Stimulated activated naive CD8-positive, alpha-beta T cell treated with anti-CD3 and anti-CD28 coated beads, Interleukin-15, Interleukin-2, amounts not matched to agents 100 ng/mL and 50 ng/mL, for 24 hours (primary cell): ENCODE data around the gene ANGEL2.

Experiments
- H3K27ac Mint-ChIP-seq: one replicate; pipeline ENCODE4 v1.8.0; 2021; ENCODE audit warnings: mild to moderate bottlenecking, mixed read lengths
- H3K27me3 Mint-ChIP-seq: one replicate; pipeline ENCODE4 v1.8.0; 2021; ENCODE audit warnings: mixed read lengths
- H3K36me3 Mint-ChIP-seq: one replicate; pipeline ENCODE4 v1.8.0; 2021; ENCODE audit warnings: low read depth, mixed read lengths
- H3K4me1 Mint-ChIP-seq: one replicate; pipeline ENCODE4 v1.8.0; 2021; ENCODE audit warnings: low read depth, mixed read lengths
- H3K4me3 Mint-ChIP-seq: one replicate; pipeline ENCODE4 v1.8.0; 2021; ENCODE audit warnings: mild to moderate bottlenecking, mixed read lengths
- H3K9me3 Mint-ChIP-seq: one replicate; pipeline ENCODE4 v1.8.0; 2021; ENCODE audit warnings: mixed read lengths

ANGEL2 gene

GRCh38 chr1:212955961-212956620 lies 59.6 kb downstream of the ANGEL2 start:
- Mint-ChIP-seq H3K9me3 (no peaks in the 10 kb centered on the region), H3K27ac (no peak overlapping the region), H3K4me3 (no peak overlapping the region), H3K36me3 (no peaks in the 10 kb centered on the region), H3K4me1 (no peaks in the 10 kb centered on the region), H3K27me3 (peaks cover 50% of the 10 kb centered on the region)

- H3K4me1 Mint-ChIP-seq = peaks cover 4% of the 10 kb centered on the region
- no peaks in the 10 kb centered on the region for H3K9me3 Mint-ChIP-seq
- no peak overlapping the region for H3K4me3 Mint-ChIP-seq
- H3K27me3 Mint-ChIP-seq = peaks cover 60% of the 10 kb centered on the region
- H3K36me3 Mint-ChIP-seq = no peaks in the 10 kb centered on the region
- no peak overlapping the region for H3K27ac Mint-ChIP-seq
Measured at GRCh38 chr1:212955098-212955497, 60.6 kb downstream of the ANGEL2 start.

GRCh38 chr1:212954514-212954913 lies 61.2 kb downstream of the ANGEL2 start:
- Mint-ChIP-seq H3K36me3 (no peaks in the 10 kb centered on the region), H3K27me3 (peaks cover 66% of the 10 kb centered on the region), H3K27ac (no peak overlapping the region), H3K4me3 (no peak overlapping the region), H3K4me1 (peaks cover 8% of the 10 kb centered on the region), H3K9me3 (no peaks in the 10 kb centered on the region)

GRCh38 chr1:212953321-212953720 lies 62.3 kb downstream of the ANGEL2 start:
- Mint-ChIP-seq H3K36me3 (no peaks in the 10 kb centered on the region), H3K4me3 (no peak overlapping the region), H3K9me3 (peaks cover 3% of the 10 kb centered on the region), H3K27ac (no peak overlapping the region), H3K27me3 (peaks cover 73% of the 10 kb centered on the region), H3K4me1 (peaks cover 8% of the 10 kb centered on the region)

- H3K27me3 Mint-ChIP-seq = peaks cover 75% of the 10 kb centered on the region
- no peak overlapping the region for H3K27ac Mint-ChIP-seq
- peaks cover 3% of the 10 kb centered on the region for H3K9me3 Mint-ChIP-seq
- H3K4me1 Mint-ChIP-seq = peaks cover 8% of the 10 kb centered on the region
- H3K36me3 Mint-ChIP-seq = no peaks in the 10 kb centered on the region
- no peak overlapping the region for H3K4me3 Mint-ChIP-seq
Measured at GRCh38 chr1:212952641-212952976, 63.1 kb downstream of the ANGEL2 start.

- peaks cover 8% of the 10 kb centered on the region for H3K4me1 Mint-ChIP-seq
- H3K4me3 Mint-ChIP-seq = peak overlapping the region; percentile 24
- peaks cover 75% of the 10 kb centered on the region for H3K27me3 Mint-ChIP-seq
Measured at GRCh38 chr1:212951947-212952640, 63.6 kb downstream of the ANGEL2 start.

GRCh38 chr1:212951126-212951946 lies 64.3 kb downstream of the ANGEL2 start:
- Mint-ChIP-seq H3K36me3 (no peaks in the 10 kb centered on the region), H3K9me3 (peaks cover 3% of the 10 kb centered on the region), H3K4me3 (peak overlapping the region; percentile 77), H3K4me1 (peaks cover 12% of the 10 kb centered on the region), H3K27me3 (peaks cover 67% of the 10 kb centered on the region), H3K27ac (no peak overlapping the region)

More at GRCh38 chr1:212951947-212952640, 63.6 kb downstream of the ANGEL2 start:
- Mint-ChIP-seq H3K9me3 (peaks cover 3% of the 10 kb centered on the region), H3K27ac (no peak overlapping the region), H3K36me3 (no peaks in the 10 kb centered on the region)

GRCh38 chr1:212950243-212951125 lies 65.2 kb downstream of the ANGEL2 start, which contains the start of gene VASH2:
Gene VASH2, plus strand, starts transcription at chr1:212950541. Its CDS starts 1,002 bp downstream, at chr1:212951543.
- H3K27me3 Mint-ChIP-seq = peaks cover 67% of the 10 kb centered on the region
- H3K27ac Mint-ChIP-seq = no peak within 1 kb of the TSS
- peaks cover 12% of the 10 kb centered on the region for H3K4me1 Mint-ChIP-seq
- no peaks in the 10 kb centered on the region for H3K36me3 Mint-ChIP-seq
- H3K9me3 Mint-ChIP-seq = peaks cover 3% of the 10 kb centered on the region
- H3K4me3 Mint-ChIP-seq = peak within 1 kb of the TSS; percentile 77

GRCh38 chr1:212949771-212950170 lies 65.9 kb downstream of the ANGEL2 start:
- peak overlapping the region; percentile 77 for H3K4me3 Mint-ChIP-seq
- peaks cover 66% of the 10 kb centered on the region for H3K27me3 Mint-ChIP-seq
- H3K9me3 Mint-ChIP-seq = peaks cover 3% of the 10 kb centered on the region
- peaks cover 12% of the 10 kb centered on the region for H3K4me1 Mint-ChIP-seq
- no peaks in the 10 kb centered on the region for H3K36me3 Mint-ChIP-seq
- H3K27ac Mint-ChIP-seq = no peak overlapping the region

- no peak overlapping the region for H3K4me3 Mint-ChIP-seq
- peaks cover 12% of the 10 kb centered on the region for H3K4me1 Mint-ChIP-seq
- no peak overlapping the region for H3K27ac Mint-ChIP-seq
- H3K27me3 Mint-ChIP-seq = peaks cover 37% of the 10 kb centered on the region
- no peaks in the 10 kb centered on the region for H3K36me3 Mint-ChIP-seq
- H3K9me3 Mint-ChIP-seq = peaks cover 3% of the 10 kb centered on the region
Measured at GRCh38 chr1:212946872-212947271, 68.8 kb downstream of the ANGEL2 start.

- peaks cover 35% of the 10 kb centered on the region for H3K27me3 Mint-ChIP-seq
- peaks cover 3% of the 10 kb centered on the region for H3K9me3 Mint-ChIP-seq
- no peak overlapping the region for H3K27ac Mint-ChIP-seq
- no peak overlapping the region for H3K4me3 Mint-ChIP-seq
- H3K4me1 Mint-ChIP-seq = peaks cover 12% of the 10 kb centered on the region
- no peaks in the 10 kb centered on the region for H3K36me3 Mint-ChIP-seq
Measured at GRCh38 chr1:212945463-212946160, 70.1 kb downstream of the ANGEL2 start.

- Mint-ChIP-seq H3K4me3 (no peak overlapping the region), H3K4me1 (peaks cover 7% of the 10 kb centered on the region), H3K27me3 (peaks cover 29% of the 10 kb centered on the region), H3K27ac (no peak overlapping the region), H3K9me3 (peaks cover 3% of the 10 kb centered on the region), H3K36me3 (no peaks in the 10 kb centered on the region)
Measured at GRCh38 chr1:212945056-212945455, 70.6 kb downstream of the ANGEL2 start.

GRCh38 chr1:212944229-212944901 lies 71.3 kb downstream of the ANGEL2 start:
- H3K9me3 Mint-ChIP-seq = peaks cover 3% of the 10 kb centered on the region
- peaks cover 4% of the 10 kb centered on the region for H3K4me1 Mint-ChIP-seq
- no peak overlapping the region for H3K4me3 Mint-ChIP-seq
- no peak overlapping the region for H3K27ac Mint-ChIP-seq
- H3K36me3 Mint-ChIP-seq = no peaks in the 10 kb centered on the region
- H3K27me3 Mint-ChIP-seq = peaks cover 22% of the 10 kb centered on the region
